Epithelial cell of proximal tubule (primary cell): ENCODE data around the gene GPR52. TPM values are rescaled to one million over a fixed set of nuclear protein-coding genes. Genes with fewer than 3 reads are reported as not detected.

Experiments used
- DNase-seq: peaks from one replicate; pipeline ENCODE4 v3.0.0-alpha.2; 2011; ENCODE audit warnings: low read depth
- H3K4me3 ChIP-seq: 2 replicates; pipeline ENCODE4 v1.5.1; 2011; ENCODE audit warnings: low read depth, mild to moderate bottlenecking, low read length
- CTCF ChIP-seq: conservative IDR thresholded peaks from 2 replicates; pipeline ENCODE4 v1.5.1; 2012; ENCODE audit warnings: low read depth, mild to moderate bottlenecking, low read length
- total RNA-seq: library from RNA; depleted of rRNA; stranded (reverse); fragments of >200 nt; gene quantifications from 2 replicates; pipeline ENCODE4 v1.2.3, GENCODE V29; 2015

GPR52 gene
- not detected in 2 replicates for total RNA-seq

DNA sequence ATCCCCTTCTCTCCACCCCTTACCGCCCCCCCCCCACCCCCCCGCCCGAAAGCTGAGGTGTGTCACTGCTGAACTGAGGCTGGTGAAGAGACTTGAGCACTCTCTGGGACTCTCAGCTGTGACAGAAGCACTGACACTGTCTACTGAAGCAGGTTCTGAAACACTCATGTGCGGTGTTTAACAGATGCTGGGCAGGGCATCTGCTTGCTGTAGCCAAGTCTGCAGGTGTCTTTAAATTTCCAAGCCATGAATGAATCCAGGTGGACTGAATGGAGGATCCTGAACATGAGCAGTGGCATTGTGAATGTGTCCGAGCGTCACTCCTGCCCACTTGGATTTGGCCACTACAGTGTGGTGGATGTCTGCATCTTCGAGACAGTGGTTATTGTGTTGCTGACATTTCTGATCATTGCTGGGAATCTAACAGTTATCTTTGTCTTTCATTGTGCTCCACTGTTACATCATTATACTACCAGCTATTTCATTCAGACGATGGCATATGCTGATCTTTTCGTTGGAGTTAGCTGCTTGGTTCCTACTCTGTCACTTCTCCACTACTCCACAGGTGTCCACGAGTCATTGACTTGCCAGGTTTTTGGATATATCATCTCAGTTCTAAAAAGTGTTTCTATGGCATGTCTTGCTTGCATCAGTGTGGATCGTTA lies at the start of gene GPR52:
GPR52 (plus strand) TSS at position 99 of the 665 bp plus-strand sequence; CDS start at position 247, 148 bp downstream.
- no peak within 1 kb of the TSS for H3K4me3 ChIP-seq
- no peak for TF ChIP-seq CTCF
- DNase-seq, result no peak

DNA sequence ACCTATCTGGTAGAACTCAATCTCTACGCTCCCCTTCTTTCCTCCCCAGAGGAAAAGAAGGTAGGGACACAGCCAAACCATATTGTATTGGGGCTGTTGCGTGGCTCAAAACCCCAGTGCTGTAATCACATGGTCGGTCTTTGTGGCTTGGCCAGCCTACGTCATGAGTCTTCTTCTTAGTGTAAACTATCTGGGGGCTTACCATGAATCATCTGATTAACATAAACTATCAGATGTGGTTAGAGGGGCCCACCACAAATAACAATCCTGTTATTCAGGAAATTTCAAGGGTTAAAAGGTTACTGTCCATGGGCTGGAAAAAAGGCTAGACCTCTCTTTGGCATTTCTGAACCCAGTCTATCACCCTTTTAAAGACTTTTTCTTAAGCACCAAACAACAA lies 49.5 kb upstream of the GPR52 start:
- DNase-seq, result no peak
- no peak overlapping the region for H3K4me3 ChIP-seq
- TF ChIP-seq CTCF, result no peak

- no peak for TF ChIP-seq CTCF
- DNase-seq, result no peak
- H3K4me3 ChIP-seq, result no peak overlapping the region
Observed at GRCh38 chr1:174399211-174399610, 48.6 kb upstream of the GPR52 start.

GRCh38 chr1:174401075-174401474 lies 46.7 kb upstream of the GPR52 start:
- no peak for TF ChIP-seq CTCF
- H3K4me3 ChIP-seq, result no peak overlapping the region
- no peak for DNase-seq

- DNase-seq, result no peak
- TF ChIP-seq CTCF, result no peak
- H3K4me3 ChIP-seq, result no peak overlapping the region
Observed at GRCh38 chr1:174405219-174405618, 42.5 kb upstream of the GPR52 start.

GRCh38 chr1:174406421-174406820 lies 41.3 kb upstream of the GPR52 start:
- no peak for DNase-seq
- no peak for TF ChIP-seq CTCF
- no peak overlapping the region for H3K4me3 ChIP-seq

DNA sequence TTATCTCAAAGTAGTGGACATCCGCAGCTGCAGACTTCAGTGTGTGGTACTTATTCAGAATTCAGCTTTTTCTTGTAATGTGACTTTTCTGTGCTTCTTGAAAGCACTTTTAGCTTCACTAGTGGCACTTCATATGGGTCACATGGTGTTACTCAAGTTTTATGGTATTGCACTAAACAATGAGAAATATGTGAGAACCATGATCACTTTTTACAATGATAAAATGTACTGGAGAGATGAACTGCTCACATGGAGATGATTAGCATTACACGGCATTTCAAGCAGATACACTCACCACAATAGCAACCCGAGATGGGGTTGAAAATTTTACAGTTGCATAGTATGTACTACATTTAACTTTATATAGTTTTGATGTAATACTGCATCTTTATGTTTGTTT lies 40.1 kb upstream of the GPR52 start:
- no peak for DNase-seq
- no peak for TF ChIP-seq CTCF
- no peak overlapping the region for H3K4me3 ChIP-seq
